KG1 (cell line): ENCODE measurements around the gene CDA.

Experiments used
- DNase-seq: peaks from one replicate; lab custom pipeline; 2025; lab: John Stamatoyannopoulos, UW

Gene CDA

GRCh38 chr1:20648946-20649345 is 60.0 kb downstream of the CDA start:
- DNase-seq = no peak

GRCh38 chr1:20652300-20652699 is 63.4 kb downstream of the CDA start:
- no peak for DNase-seq

GRCh38 chr1:20654104-20654690 is 65.3 kb downstream of the CDA start:
- DNase-seq = no peak

GRCh38 chr1:20657024-20657423 is 68.1 kb downstream of the CDA start:
- no peak for DNase-seq

DNA sequence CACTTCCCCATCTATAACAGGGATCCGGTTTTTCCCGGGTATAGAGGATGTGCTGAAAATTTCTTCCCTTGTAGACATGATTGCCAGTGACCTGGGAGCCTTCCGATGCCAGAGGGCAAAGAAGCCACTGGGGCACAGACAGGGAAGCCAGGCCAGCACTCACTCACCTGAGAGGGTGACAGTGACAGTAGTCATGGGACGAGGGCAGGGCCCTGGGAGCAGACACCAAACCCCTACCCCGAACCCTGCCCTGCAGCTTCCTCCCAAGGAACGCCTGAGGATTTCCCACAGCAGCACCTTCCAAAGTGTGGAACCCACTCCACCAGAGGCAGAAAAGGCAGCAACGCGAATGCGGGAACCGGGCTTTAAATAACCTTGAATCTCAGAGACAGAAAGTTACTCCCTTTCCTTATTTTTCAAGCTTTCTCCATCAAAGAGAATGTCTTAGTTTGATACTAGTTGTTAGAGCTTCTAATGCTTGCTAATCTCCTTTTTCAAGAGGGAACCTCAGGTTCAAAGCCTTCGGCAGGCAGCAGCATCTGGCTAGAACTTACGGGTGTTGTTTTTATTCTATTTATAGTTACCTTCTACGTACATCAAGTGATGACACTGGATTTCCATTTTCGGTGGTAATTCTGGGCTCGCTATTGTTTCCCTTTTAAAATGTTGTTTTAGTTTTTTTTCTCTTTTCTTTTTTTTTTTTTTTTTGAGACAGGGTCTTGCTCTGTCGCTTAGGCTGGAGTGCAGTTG is 69.4 kb downstream of the CDA start:
- no peak for DNase-seq

GRCh38 chr1:20660363-20660762 is 71.5 kb downstream of the CDA start:
- no peak for DNase-seq

DNA sequence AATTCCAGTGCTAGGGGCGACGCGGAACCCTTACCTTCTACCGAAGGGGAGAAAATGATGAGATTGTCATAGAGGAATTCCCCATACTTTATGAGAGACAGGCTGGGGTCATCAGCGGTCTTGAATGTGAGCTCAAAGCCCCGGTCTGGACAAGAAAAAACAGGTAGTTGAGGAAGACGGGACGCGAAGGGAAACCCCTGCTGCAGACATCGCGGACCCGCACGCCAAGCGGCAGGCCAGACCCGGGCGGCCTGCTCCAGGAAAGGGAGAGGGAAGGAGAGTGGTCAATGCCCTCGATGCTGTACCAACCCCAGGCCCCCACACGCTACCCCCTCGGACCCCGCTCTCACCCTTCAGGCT is 71.9 kb downstream of the CDA start:
- no peak for DNase-seq

DNA sequence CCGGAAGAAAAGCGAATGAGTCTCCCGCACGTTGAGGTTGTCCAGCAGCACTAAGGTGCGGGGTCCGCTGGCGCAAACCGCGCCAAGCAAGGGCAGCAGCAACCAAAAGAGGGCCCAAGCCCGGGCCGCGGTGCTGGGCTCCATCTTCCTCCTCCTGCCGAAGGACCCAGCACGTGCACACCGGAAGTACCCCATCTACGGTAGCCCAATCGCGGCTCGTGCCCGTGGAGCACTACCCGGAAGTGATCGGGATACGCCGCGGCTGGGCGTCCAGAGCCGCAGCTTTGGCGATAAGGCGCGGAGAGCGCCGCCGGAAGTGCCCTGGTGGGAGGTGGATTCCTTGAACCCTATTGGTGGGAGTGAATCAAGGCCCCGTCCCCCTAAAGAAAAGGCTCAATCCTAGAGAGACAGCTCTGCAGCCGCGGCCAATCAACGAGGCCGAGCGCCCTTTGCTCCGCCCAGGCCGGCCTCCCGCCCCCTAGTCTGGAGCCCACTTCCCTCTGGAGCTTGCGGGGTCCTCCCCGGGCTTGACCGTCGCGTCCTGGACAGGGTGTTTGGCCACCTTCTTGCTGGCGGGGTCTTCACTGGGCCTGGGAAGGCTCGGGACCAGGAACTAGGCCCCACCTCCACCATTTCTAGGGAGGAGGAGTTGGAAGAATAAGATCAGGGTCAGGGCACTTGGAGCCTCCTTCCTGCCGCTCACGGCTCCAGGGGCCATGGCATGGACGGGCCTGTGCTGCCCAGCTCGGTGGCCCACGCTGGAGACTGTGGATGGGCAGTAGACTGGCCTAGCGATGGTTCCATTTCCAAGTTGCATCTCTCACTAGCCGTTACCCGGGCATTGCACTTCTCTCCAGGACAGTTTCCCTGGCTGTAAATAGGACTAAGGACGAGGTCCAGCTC is 72.6 kb downstream of the CDA start, which contains the start of gene DDOST:
TSS of gene DDOST (minus strand) at position 163 of the 903 bp plus-strand sequence. CDS start at position 144, 19 bp downstream.
- peak; percentile 96 for DNase-seq

- no peak for DNase-seq
Observed at GRCh38 chr1:20662110-20662475, 73.2 kb downstream of the CDA start.

DNA sequence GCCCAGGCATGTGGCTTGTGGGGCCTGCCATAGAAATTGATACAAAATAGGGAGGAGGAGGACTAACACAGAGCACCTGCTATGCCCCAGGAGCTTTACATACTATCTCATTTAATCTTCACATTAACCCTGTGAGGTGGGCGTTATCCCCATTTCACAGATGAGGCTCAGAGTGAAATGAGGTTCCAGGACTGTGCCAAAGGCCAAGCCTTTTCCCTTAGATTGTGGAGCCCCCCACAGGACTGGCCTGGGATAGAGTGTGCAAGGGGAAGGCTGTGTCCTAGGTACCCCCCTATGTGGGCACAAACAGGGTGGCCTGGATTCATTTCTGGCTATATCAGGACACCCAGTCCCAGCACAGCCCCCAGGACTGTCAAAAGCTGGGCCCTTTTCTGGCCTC is 74.5 kb downstream of the CDA start:
- DNase-seq = no peak

DNA sequence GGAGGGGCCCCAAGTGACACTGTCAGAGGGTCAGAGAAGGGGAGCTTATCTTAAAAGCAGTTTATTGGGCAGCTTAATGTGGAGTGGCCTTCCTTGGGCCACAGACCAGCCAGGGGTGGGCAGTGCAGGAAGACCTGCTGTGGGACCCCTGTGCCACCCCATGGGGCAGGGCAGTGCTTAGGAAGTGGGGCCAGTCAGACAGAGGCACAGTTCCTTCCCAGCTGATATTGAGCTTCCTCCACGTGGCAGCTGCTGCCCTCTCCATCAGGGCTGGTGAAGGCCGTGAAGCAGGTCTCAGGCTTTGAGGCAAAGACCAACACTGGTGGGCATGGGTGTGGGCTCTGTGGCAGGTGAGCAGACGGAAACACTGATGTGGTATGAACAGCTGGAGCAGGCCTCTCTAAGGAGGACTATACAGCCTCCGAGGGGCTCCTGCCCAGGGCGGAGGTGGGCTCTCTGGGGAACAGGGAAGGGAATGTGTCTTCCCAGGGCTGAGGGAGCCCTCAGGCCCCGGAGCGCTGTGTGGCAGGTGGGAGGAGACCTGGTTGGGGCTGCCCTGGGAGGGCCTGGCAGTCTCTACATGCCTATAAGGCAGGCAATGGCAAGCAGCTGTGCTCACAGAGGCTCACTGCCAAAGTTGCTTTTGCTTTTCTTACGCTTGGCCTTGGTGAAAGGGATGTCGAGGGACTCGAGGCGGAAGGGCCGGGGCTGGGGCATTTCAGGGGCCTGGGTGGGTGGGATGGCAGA is 75.2 kb downstream of the CDA start:
- no peak for DNase-seq

DNA sequence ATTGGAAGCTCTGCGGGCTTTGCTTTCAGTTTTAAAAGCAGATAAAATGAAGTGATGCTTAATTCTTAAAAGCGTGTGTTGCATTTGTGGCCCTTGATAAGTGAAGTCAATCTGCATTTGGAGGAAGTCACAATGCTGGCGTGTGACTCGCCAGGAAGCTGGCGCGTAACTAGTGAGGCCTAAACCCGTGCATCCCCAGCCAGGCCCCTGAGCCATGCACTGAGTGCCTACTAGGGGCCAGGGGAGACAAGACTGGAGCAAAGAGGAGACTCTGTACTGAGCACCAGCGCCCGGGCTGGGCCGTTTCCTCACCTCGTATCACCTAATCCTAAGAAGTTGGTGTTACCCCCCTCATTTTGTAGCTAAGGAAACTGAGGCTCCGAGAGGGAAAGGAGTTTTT is 76.8 kb downstream of the CDA start:
- DNase-seq = no peak

- DNase-seq = no peak
Observed at GRCh38 chr1:20666146-20666545, 77.2 kb downstream of the CDA start.

GRCh38 chr1:20666804-20667203 is 77.9 kb downstream of the CDA start:
- no peak for DNase-seq
